Activated T-cell treated with anti-CD3 and anti-CD28 coated beads, Interleukin-2, amount 50 U/mL, for 4 hours (primary cell): ENCODE results near the gene SLC6A3. TPM values are rescaled to one million over a fixed set of nuclear protein-coding genes. Genes with fewer than 3 reads are reported as not detected.

Experiments used
- ATAC-seq, 2 donors: fragments of 200-7000 bp; cut with Tn5 transposase; one replicate each; pipeline ENCODE4 v1.10.0; 2021
- DNase-seq: peaks from one replicate; pipeline ENCODE4 v3.0.0-alpha.2; 2020
- H3K27me3 Mint-ChIP-seq: one replicate; pipeline ENCODE4 v1.8.0; 2021; ENCODE audit warnings: low read depth, mixed read lengths
- H3K36me3 Mint-ChIP-seq: one replicate; pipeline ENCODE4 v1.8.0; 2022; ENCODE audit warnings: mixed read lengths; ENCODE audit not compliant: insufficient read depth
- H3K4me1 Mint-ChIP-seq: one replicate; pipeline ENCODE4 v1.8.0; 2021; ENCODE audit warnings: low read depth, mixed read lengths
- H3K4me3 Mint-ChIP-seq: one replicate; pipeline ENCODE4 v1.8.0; 2021; ENCODE audit warnings: mild to moderate bottlenecking, moderate library complexity, mixed read lengths
- H3K9me3 Mint-ChIP-seq: one replicate; pipeline ENCODE4 v1.8.0; 2021; ENCODE audit warnings: mixed read lengths
- total RNA-seq, 3 donors: library from RNA; stranded (reverse); gene quantifications; one replicate each; pipeline ENCODE4 v1.2.1, GENCODE V29; 2021

SLC6A3 gene
- not detected for total RNA-seq

DNA sequence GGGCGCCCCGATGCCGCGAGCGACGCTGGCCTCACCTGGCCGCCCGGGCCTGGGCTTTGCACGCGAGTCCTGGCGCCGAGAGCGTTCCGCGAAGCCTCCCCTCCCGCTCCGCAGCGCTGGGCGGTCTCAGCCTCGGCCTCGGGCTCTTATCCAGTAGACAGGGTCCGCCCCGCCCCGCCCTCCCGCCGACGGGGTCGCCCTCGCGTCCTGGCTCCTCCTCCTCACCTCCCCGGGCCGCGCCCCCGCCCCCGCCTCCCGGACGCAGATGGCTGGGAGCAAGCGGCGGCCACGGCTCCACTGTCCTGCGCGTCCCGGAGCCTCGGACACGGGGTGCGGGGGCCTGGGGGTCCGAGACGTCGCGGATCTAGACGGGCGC lies at the start of gene SLC6A3:
Gene SLC6A3 (minus strand): TSS at position 128 of the 376 bp plus-strand sequence. CDS start 2,243 bp downstream, outside the sequence.
- H3K36me3 Mint-ChIP-seq = no peaks in the 10 kb centered on the region
- DNase-seq = peak; percentile 36
- peaks cover 7% of the 10 kb centered on the region for H3K9me3 Mint-ChIP-seq
- peak within 1 kb of the TSS; percentile 42 for H3K4me3 Mint-ChIP-seq
- H3K4me1 Mint-ChIP-seq = peaks cover 31% of the 10 kb centered on the region
- ATAC-seq = peak; percentile 30 to 48
- H3K27me3 Mint-ChIP-seq = peaks cover 61% of the 10 kb centered on the region

DNA sequence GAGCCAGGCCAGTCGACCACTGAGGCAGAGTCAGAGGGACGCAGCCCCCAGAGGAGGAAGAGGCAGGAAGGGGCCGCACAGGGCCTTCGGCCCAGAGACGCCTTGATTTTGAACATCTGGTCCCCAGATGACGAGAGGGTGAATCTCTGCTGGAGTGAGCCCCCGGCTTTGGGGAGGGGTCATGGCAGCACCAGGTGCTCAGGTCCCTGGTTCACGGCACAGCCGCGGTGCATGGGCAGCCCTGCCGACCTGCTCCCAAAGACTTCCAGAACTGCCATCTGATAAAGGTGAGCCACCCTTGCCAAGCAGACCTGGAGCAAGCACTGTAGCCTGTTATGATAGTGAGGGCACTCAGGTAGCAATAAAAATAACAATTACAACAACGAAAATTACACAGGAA lies 48.7 kb upstream of the SLC6A3 start:
- Mint-ChIP-seq H3K4me3 (peak overlapping the region; percentile 61), H3K9me3 (no peaks in the 10 kb centered on the region), H3K27me3 (no peaks in the 10 kb centered on the region), H3K36me3 (peaks cover 44% of the 10 kb centered on the region), H3K4me1 (peaks cover 37% of the 10 kb centered on the region)
- ATAC-seq (no peak), DNase-seq (no peak)

DNA sequence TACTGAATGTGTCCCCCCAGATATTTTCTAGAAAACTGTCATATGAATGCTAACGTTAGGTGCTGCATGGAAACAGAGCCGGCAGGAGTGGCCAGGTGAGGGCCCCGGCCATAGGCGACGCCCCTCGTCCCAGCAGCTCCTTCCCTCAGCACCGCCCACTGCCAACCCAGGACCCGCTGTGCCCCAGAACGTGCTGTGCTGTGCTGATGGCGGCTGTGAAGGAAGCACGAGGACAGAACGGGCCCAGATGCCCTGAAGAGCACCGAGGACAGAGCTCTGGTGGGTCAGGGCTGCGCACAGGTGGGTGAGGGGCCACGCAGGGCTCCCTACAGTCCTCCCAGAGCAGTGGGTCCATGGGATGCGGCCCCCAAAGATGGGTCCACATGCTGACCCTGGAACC lies 48.2 kb upstream of the SLC6A3 start:
- no peak for DNase-seq
- Mint-ChIP-seq H3K27me3 (no peaks in the 10 kb centered on the region), H3K4me1 (peaks cover 39% of the 10 kb centered on the region), H3K9me3 (no peaks in the 10 kb centered on the region), H3K36me3 (peaks cover 43% of the 10 kb centered on the region), H3K4me3 (peak overlapping the region; percentile 26)
- ATAC-seq = no peak

DNA sequence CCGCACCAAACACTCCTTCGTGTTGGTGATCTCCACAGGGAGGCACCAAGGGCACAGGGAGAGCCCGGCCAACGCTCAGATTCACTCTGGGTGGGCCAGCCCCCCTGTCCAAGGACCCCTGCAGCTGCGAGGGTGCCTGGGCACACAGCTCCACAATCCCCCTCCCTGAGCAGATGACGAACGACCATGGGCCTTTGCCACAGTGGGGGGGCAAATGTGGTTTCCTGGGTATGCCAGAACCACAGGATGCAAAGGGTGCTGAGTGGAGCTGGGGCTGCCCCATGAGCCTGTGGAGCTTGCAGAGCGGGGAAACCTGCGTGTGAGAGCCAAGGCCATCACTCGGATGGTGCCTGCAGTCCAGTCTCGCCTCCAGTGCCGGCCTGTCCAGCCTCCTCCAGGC lies 47.5 kb upstream of the SLC6A3 start:
- peaks cover 36% of the 10 kb centered on the region for H3K4me1 Mint-ChIP-seq
- peaks cover 47% of the 10 kb centered on the region for H3K36me3 Mint-ChIP-seq

DNA sequence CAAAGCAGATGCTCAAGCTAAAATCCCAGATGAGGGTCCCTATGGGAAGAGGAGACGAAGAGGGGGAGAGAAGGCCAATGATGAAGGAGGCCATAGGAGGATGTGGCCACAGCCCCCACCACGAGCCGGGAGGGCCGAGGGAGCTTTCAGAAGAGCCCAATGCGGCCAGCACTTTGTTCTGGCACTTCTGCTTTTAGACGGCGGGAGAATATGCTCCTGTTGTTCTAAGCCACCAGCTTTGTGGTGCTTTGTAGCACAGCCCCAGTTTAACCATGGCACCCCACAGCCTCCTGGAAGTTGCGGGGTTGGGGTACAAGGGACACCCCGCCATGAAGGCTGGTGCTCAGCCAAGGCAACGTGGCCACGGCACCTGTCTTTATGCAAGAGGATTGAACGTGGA lies 45.1 kb upstream of the SLC6A3 start:
- Mint-ChIP-seq H3K27me3 (no peaks in the 10 kb centered on the region), H3K4me3 (no peak overlapping the region), H3K4me1 (peaks cover 23% of the 10 kb centered on the region), H3K9me3 (no peaks in the 10 kb centered on the region), H3K36me3 (peaks cover 43% of the 10 kb centered on the region)
- DNase-seq (no peak), ATAC-seq (no peak)

More for the DNA sequence above, 47.5 kb upstream of the SLC6A3 start:
- DNase-seq (no peak), ATAC-seq (no peak)
- Mint-ChIP-seq H3K27me3 (no peaks in the 10 kb centered on the region), H3K4me3 (no peak overlapping the region), H3K9me3 (no peaks in the 10 kb centered on the region)

DNA sequence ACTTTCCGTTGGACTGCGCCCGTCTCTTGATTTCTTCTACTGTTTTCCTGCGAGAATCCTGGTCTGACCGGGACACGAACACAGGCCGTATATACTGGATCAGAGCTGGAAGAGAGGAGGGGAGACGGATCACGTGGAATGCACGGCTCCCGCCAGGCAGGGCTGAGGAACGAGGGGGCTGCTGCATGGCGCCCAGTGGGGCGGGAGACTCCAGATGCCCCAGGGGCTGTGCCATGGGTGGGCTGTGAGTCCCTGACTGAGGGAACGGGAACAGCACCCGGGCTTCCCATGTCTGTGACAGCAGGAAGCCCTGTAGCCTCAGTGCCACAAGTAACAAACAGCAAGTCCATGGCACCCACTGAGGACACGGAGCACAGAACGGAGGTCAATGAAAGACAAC lies 44.5 kb upstream of the SLC6A3 start:
- DNase-seq = no peak
- no peaks in the 10 kb centered on the region for H3K27me3 Mint-ChIP-seq
- ATAC-seq = no peak
- peaks cover 40% of the 10 kb centered on the region for H3K36me3 Mint-ChIP-seq
- no peaks in the 10 kb centered on the region for H3K9me3 Mint-ChIP-seq
- no peak overlapping the region for H3K4me3 Mint-ChIP-seq
- H3K4me1 Mint-ChIP-seq = peaks cover 19% of the 10 kb centered on the region

DNA sequence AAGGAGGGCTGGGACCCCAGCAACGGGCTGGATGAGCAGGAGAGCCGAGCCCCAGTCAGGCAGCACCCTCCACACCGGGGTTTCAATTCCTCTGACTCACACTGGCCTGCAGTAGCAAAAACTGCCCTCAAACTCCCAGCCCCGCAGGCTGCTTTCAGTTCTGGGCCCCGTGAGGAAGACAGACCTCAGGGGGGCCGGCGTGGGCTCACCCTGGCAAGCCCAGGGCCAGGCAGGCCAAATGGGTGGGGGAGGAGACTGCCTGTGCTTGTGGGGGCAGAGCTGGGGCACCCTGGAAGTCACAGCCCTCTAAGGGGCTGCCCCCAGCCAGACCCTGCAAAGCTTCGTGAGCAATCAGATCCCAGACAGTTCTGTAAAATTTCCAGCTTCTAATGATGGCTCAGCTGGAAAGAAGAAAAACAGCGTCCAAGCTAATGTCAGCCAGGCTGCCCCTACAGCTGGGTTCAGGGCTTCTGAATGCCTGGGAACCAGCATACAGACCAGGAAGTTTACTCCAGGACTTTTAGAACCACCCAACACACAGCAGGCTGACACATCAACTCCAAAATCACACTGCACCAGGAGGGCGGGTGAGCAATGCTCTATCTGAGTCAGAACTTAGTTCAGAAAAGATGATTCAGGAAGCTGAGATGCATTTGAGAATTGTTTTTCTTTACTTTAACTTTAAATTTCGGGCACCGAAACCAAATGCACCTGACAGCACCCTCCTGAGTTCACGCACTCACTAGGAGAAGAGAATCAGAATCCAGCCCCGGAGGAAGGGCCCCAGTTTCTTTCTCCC lies 43.8 kb upstream of the SLC6A3 start:
- Mint-ChIP-seq H3K27me3 (no peaks in the 10 kb centered on the region), H3K9me3 (no peaks in the 10 kb centered on the region), H3K4me3 (no peak overlapping the region), H3K36me3 (peaks cover 38% of the 10 kb centered on the region), H3K4me1 (peaks cover 19% of the 10 kb centered on the region)
- no peak for DNase-seq
- peak; percentile 87 to 89 for ATAC-seq

DNA sequence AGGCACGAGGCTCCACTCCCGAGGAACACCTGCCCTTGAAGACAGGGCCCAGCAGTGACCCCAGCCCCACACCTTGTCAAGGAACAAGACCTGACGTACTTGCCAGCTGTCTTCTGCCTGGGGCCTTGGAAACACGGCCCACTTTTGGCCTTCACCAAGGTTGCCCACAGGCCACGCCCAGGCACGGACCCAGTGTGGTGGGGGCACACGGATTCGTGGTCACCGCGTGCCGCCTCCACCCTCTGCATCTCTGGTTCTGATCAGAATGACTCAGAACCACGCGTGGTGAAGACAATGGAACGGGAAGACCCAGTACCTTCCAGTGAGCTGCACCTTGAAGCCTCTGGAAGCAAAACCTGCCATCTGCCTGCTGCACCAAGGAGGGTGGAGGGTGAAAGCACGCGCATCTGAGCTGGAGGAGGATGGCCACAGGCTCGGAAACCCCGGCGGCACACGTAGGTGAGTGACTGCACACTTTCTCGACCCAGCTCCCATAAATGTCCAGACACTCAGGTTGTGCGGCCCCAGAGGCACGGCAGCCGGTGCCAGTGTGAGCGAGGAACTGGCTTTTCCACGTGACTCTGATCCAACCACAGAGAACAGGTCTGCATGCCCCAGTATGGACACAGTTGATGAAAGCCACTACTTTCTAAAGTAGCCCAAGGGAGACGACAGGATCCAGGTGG lies 42.0 kb upstream of the SLC6A3 start:
- DNase-seq = no peak
- Mint-ChIP-seq H3K4me3 (no peak overlapping the region), H3K27me3 (no peaks in the 10 kb centered on the region), H3K36me3 (peaks cover 33% of the 10 kb centered on the region), H3K4me1 (peaks cover 17% of the 10 kb centered on the region), H3K9me3 (no peaks in the 10 kb centered on the region)
- no peak for ATAC-seq

- Mint-ChIP-seq H3K27me3 (no peaks in the 10 kb centered on the region), H3K4me1 (peaks cover 17% of the 10 kb centered on the region), H3K9me3 (no peaks in the 10 kb centered on the region), H3K4me3 (no peak overlapping the region), H3K36me3 (peaks cover 28% of the 10 kb centered on the region)
- no peak for ATAC-seq
- DNase-seq = no peak
Measured at GRCh38 chr5:1486271-1486670, 41.0 kb upstream of the SLC6A3 start.

DNA sequence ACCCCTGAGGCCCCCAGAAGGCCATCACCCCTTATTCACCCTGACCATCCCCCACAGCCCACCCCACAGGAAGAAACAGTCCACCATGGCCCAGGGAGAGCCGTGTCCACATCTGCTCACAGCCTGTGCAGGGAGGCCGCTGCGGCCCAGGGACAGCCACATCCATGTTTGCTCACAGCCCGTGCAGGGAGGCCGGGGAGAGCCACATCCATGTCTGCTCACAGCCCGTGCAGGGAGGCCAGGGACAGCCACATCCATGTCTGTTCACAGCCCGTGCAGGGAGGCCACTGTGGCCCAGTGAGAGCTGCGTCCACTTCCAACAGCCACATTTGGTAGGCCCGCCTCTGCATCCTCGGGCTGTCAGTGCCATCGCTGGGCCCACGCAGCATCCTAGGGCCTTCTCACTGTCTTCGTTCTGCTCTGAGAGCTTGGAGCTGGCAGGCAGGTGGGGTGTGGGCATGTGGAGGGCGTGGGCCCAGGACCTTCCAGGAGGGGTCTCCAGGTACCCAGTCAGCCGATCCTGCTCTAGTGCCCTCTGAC lies 40.4 kb upstream of the SLC6A3 start:
- H3K4me3 Mint-ChIP-seq = no peak overlapping the region
- H3K4me1 Mint-ChIP-seq = peaks cover 17% of the 10 kb centered on the region
- H3K9me3 Mint-ChIP-seq = no peaks in the 10 kb centered on the region
- no peak for DNase-seq
- ATAC-seq = no peak
- no peaks in the 10 kb centered on the region for H3K27me3 Mint-ChIP-seq
- peaks cover 25% of the 10 kb centered on the region for H3K36me3 Mint-ChIP-seq

- peaks cover 16% of the 10 kb centered on the region for H3K4me1 Mint-ChIP-seq
- H3K9me3 Mint-ChIP-seq = no peaks in the 10 kb centered on the region
- H3K27me3 Mint-ChIP-seq = no peaks in the 10 kb centered on the region
- H3K36me3 Mint-ChIP-seq = peaks cover 23% of the 10 kb centered on the region
- no peak for DNase-seq
- no peak for ATAC-seq
- H3K4me3 Mint-ChIP-seq = no peak overlapping the region
Measured at GRCh38 chr5:1484730-1485578, 39.7 kb upstream of the SLC6A3 start.

DNA sequence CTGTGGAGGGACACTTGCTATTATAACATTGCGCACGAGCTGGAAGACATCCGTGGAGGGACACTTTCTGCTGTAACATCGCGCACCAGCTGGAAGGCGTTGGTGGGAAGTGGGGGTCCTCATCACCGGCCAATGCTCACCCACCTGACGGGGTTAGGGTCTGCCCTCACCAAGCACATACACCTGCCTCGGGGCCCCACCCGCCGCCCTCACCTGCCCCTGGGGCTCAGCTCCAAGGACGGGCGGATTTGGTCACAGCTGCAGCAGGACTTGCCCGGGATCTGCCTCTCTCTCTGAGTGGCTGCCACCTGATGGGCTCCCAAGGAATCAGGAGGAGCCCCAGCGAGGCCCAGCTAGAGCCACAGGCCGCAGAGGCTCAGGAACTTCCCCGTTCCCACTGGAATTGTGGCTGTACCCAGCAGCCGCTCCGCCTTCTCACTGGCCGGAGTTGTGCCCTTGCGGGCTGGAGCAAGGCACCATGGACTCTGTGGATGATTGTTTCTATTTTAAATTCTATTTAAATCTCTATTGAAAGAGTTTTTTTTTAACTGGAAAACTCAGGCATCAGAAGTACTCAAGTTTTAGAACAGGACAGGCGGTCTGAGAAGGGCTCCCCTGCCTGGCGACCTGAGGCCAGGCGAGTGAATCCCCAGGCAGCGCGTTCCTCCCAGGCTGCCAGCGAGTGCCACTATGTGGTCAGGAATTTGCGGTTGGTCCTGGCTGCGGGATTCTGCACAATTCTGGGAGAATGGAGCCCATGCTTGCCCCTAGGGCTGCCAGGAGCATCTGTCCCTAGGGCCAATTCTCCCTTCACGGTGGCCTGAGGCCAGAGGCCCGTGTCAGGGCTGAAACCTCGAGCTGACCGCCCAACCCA lies 38.9 kb upstream of the SLC6A3 start:
- peaks cover 12% of the 10 kb centered on the region for H3K4me1 Mint-ChIP-seq
- H3K27me3 Mint-ChIP-seq = no peaks in the 10 kb centered on the region
- peaks cover 17% of the 10 kb centered on the region for H3K36me3 Mint-ChIP-seq
- no peak overlapping the region for H3K4me3 Mint-ChIP-seq
- no peaks in the 10 kb centered on the region for H3K9me3 Mint-ChIP-seq
- no peak for DNase-seq
- no peak for ATAC-seq

GRCh38 chr5:1483064-1483463 lies 37.8 kb upstream of the SLC6A3 start:
- H3K27me3 Mint-ChIP-seq = no peaks in the 10 kb centered on the region
- H3K4me1 Mint-ChIP-seq = peaks cover 6% of the 10 kb centered on the region
- H3K9me3 Mint-ChIP-seq = no peaks in the 10 kb centered on the region
- no peak overlapping the region for H3K4me3 Mint-ChIP-seq
- ATAC-seq (no peak), DNase-seq (no peak)
- peaks cover 12% of the 10 kb centered on the region for H3K36me3 Mint-ChIP-seq
